Suprapubic skin (tissue), 4 donors: ENCODE measurements around the gene STON2. TPM values are rescaled to one million over a fixed set of nuclear protein-coding genes. Genes with fewer than 3 reads are reported as not detected.

Experiments used
- DNase-seq, 2 donors: peaks; one replicate each; pipeline ENCODE4 v3.0.0-alpha.2; 2019; ENCODE audit warnings: low spot score in 2 of 2
- H3K27ac ChIP-seq: fragments of 200-600 bp; sonication (generic); one replicate; pipeline ENCODE4 v1.5.1; 2019
- H3K27me3 ChIP-seq: fragments of 200-600 bp; sonication (generic); one replicate; pipeline ENCODE4 v1.5.1; 2019
- H3K36me3 ChIP-seq: fragments of 200-600 bp; sonication (generic); one replicate; pipeline ENCODE4 v1.5.1; 2019
- H3K4me1 ChIP-seq: fragments of 200-600 bp; sonication (generic); one replicate; pipeline ENCODE4 v1.5.1; 2019
- H3K4me3 ChIP-seq: fragments of 200-600 bp; sonication (generic); one replicate; pipeline ENCODE4 v1.5.1; 2019; ENCODE audit warnings: mild to moderate bottlenecking
- H3K9me3 ChIP-seq: fragments of 200-600 bp; sonication (generic); one replicate; pipeline ENCODE4 v1.5.1; 2019
- EP300 ChIP-seq: sonication (generic); formaldehyde crosslinking; IDR thresholded peaks from one replicate; pipeline ENCODE4 v1.6.1; 2017; ENCODE audit warnings: antibody characterized with exemption
- POLR2A ChIP-seq, 2 donors: fragments of 450-650 bp; IDR thresholded peaks; one replicate each; pipeline ENCODE4 v1.6.1; 2017; ENCODE audit warnings: antibody characterized with exemption in 2 of 2, mild to moderate bottlenecking in 2 of 2, moderate library complexity in 2 of 2
- POLR2AphosphoS5 ChIP-seq, 3 donors: sonication (generic); formaldehyde crosslinking; IDR thresholded peaks; one replicate each; pipeline ENCODE4 v1.6.1; 2017; ENCODE audit warnings: antibody characterized with exemption in 3 of 3
- WGBS: methylation state at CpG from one replicate; pipeline ENCODE4 v1.1.5; 2018; 5-methylcytosine and 5-hydroxymethylcytosine counted together
- total RNA-seq, 4 donors: library from RNA; depleted of rRNA; stranded (reverse); fragments of >200 nt; gene quantifications; one replicate each; pipeline ENCODE4 v1.1.0, GENCODE V29; 2016
- TF ChIP-seq, protein P1 (sequence below), 2 donors: fragments of 200-600 bp in 1 of 2; fragments of 450-650 bp in 1 of 2; sonication (generic) in 1 of 2; IDR thresholded peaks; one replicate each; pipeline ENCODE4 v1.5.1; 2016 to 2019; ENCODE audit warnings: antibody characterized with exemption in 2 of 2, mild to moderate bottlenecking in 1 of 2, moderate library complexity in 1 of 2

Gene STON2
- total RNA-seq, 4 donors from 2014 or later, result 19.1 to 39.5 (median 22.8) TPM

DNA sequence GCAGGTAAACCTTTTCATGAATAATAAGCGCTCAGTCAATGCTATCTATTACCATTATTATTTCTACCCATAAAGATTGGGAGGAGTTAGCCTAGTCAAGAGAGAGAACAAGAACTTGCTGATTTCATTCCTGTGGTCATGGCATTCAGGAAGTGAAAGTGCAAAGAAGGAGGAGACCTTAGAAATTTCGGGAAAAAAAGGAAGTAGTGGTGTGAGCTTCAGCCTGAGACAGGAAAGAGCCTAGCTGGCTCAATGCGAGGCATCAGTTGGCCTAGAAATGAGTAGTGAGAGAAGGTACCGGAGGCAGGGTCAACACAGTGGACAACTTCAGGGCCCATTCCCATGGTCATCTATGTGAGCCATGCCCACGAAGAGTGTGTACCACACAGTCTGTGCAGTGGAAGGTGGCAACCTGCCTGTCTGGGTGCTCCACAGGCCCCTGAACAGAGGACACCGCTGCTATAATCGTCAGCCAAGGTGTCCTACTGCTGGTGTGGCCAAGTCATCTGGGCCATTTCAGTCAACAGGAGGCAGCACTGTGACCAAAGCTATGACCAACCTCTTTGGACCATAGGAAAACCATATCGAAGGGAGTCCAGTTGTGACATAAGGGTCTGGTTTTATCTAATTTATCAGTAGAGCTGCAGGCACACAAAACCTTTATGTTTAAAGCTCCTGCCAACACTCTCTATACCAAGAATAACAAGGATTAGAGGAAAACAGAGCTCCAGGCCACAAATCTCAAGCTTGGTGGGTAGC, 16.2 kb upstream of the STON2 start:
- H3K27me3 ChIP-seq, result no peaks in the 10 kb centered on the region
- H3K9me3 ChIP-seq, result no peaks in the 10 kb centered on the region
- H3K36me3 ChIP-seq, result no peaks in the 10 kb centered on the region
- H3K4me1 ChIP-seq, result peaks cover 2% of the 10 kb centered on the region
- no peak for DNase-seq
- H3K27ac ChIP-seq, result no peak overlapping the region
- TF ChIP-seq POLR2A (IDR thresholded peaks at IDR 0.05), result no peak
- TF ChIP-seq, protein P1, sequence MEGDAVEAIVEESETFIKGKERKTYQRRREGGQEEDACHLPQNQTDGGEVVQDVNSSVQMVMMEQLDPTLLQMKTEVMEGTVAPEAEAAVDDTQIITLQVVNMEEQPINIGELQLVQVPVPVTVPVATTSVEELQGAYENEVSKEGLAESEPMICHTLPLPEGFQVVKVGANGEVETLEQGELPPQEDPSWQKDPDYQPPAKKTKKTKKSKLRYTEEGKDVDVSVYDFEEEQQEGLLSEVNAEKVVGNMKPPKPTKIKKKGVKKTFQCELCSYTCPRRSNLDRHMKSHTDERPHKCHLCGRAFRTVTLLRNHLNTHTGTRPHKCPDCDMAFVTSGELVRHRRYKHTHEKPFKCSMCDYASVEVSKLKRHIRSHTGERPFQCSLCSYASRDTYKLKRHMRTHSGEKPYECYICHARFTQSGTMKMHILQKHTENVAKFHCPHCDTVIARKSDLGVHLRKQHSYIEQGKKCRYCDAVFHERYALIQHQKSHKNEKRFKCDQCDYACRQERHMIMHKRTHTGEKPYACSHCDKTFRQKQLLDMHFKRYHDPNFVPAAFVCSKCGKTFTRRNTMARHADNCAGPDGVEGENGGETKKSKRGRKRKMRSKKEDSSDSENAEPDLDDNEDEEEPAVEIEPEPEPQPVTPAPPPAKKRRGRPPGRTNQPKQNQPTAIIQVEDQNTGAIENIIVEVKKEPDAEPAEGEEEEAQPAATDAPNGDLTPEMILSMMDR (IDR thresholded peaks at IDR 0.05), result no peak
- no peak for TF ChIP-seq EP300
- TF ChIP-seq POLR2AphosphoS5 (IDR thresholded peaks at IDR 0.05), result no peak
- H3K4me3 ChIP-seq, result no peak overlapping the region
- WGBS, result 79% methylated on average over 5 of the region's 8 CpGs

DNA sequence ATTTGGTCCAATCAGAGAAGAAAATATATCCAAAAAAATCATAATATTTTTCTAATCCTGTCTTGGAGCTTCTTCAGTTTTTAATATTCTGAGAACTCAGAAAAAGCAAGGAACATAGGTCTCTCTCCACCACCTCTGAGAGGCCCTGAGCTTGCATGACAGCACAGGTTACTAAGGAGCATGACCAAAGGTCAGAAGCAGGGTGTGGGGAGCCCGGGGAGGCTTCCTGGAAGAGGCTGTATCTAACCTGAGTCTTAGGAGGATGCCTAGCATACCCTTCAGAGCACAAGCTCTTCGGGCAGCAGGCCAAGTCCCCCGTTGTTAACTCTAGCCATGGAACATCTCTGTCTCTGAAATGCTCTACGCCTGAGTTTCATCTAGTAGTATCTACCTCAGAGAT, 15.7 kb upstream of the STON2 start:
- Histone ChIP-seq H3K4me1 (peaks cover 2% of the 10 kb centered on the region), H3K27ac (no peak overlapping the region), H3K36me3 (no peaks in the 10 kb centered on the region), H3K9me3 (no peaks in the 10 kb centered on the region), H3K4me3 (no peak overlapping the region), H3K27me3 (no peaks in the 10 kb centered on the region)
- no peak for DNase-seq
- 86% methylated on average over 4 of the region's 4 CpGs for WGBS
- TF ChIP-seq, protein P1 (IDR thresholded peaks at IDR 0.05), result no peak
- TF ChIP-seq POLR2AphosphoS5 (IDR thresholded peaks at IDR 0.05) (no peak), EP300 (no peak), POLR2A (IDR thresholded peaks at IDR 0.05) (no peak)

DNA sequence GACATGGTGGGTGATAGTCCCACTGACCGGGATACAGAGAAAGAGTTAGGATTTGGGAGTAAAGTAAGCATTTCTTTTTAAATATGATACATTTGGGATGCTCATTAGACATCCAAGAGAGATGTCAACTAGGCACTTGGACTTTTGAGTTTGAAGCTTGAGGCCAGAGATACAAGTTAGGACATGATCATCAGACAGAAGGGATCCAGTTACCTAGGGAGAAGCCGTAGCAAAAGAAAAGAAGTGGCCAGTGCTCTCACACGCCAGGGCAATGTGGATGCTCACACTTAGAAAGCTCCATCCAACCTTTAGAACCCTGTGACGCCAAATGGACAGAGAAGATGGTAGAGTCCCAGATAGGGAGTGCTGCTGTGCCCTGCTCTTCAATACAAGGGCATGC, 14.0 kb upstream of the STON2 start:
- no peaks in the 10 kb centered on the region for H3K36me3 ChIP-seq
- DNase-seq, result no peak
- no peaks in the 10 kb centered on the region for H3K9me3 ChIP-seq
- H3K27me3 ChIP-seq, result no peaks in the 10 kb centered on the region
- H3K27ac ChIP-seq, result no peak overlapping the region
- WGBS, result 87% methylated on average over 4 of the region's 4 CpGs
- TF ChIP-seq, protein P1 (IDR thresholded peaks at IDR 0.05), result no peak
- TF ChIP-seq EP300, result no peak
- no peak overlapping the region for H3K4me3 ChIP-seq
- peaks cover 2% of the 10 kb centered on the region for H3K4me1 ChIP-seq

DNA sequence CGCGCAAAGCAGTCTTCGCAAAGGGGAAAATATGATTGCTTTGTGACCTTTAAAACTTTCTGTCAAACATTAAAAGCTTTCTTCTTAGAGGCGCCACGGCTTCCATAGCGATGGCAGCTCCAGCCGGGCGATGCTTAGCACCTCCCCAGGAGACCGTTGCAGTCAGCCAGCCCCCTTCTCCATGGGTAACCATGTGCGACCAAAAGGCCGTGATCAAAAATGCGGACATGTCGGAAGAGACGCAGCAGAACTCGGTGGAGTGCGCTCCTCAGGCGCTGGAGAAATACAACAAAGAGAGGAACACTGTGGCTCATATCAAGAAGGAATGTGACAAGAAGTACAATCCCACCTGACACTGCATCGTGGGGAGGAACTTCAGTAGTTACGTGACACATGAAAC, 12.7 kb upstream of the STON2 start:
- Histone ChIP-seq H3K4me1 (peaks cover 3% of the 10 kb centered on the region), H3K36me3 (no peaks in the 10 kb centered on the region), H3K4me3 (no peak overlapping the region), H3K27ac (no peak overlapping the region), H3K9me3 (no peaks in the 10 kb centered on the region), H3K27me3 (no peaks in the 10 kb centered on the region)
- 90% methylated on average over 19 of the region's 19 CpGs for WGBS
- no peak for DNase-seq
- TF ChIP-seq POLR2A (IDR thresholded peaks at IDR 0.05) (no peak), EP300 (no peak), POLR2AphosphoS5 (IDR thresholded peaks at IDR 0.05) (no peak)
- TF ChIP-seq, protein P1 (IDR thresholded peaks at IDR 0.05), result no peak

DNA sequence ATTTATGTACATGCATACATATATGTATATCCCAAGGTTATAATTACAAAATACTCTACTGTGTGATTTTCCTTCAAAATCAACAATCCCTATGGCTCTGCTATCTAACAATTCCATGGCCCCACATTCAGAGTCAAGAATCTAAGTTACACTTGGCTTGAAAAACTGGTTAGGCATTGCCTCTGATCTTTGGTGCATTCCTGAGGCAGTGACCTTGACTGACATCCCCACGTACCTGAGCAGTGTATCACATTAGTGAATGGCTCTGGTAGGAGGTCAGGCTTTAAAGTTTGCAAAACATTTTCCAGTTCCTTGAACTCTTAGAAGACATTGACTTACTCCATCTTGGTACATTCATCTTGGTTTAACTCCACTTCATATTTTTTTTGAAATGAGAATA, 8.5 kb upstream of the STON2 start:
- no peak for TF ChIP-seq POLR2AphosphoS5 (IDR thresholded peaks at IDR 0.05)
- TF ChIP-seq, protein P1 (IDR thresholded peaks at IDR 0.05), result no peak
- no peak for TF ChIP-seq POLR2A (IDR thresholded peaks at IDR 0.05)
- no peak for TF ChIP-seq EP300
- H3K27me3 ChIP-seq, result no peaks in the 10 kb centered on the region
- H3K4me3 ChIP-seq, result no peak overlapping the region
- H3K27ac ChIP-seq, result no peak overlapping the region
- H3K36me3 ChIP-seq, result no peaks in the 10 kb centered on the region
- WGBS, result 76% methylated on average over 1 of the region's 1 CpG
- H3K4me1 ChIP-seq, result peaks cover 11% of the 10 kb centered on the region
- DNase-seq, result no peak
- H3K9me3 ChIP-seq, result no peaks in the 10 kb centered on the region
